Measurements from ENCODE around the gene EAPP.

GRCh38 chr14:34502001-34502400 is 37.5 kb downstream of the EAPP start:
- no peak for TF ChIP-seq POLR2A (IDR thresholded peaks at IDR 0.05)
- no peak for TF ChIP-seq POLR2AphosphoS5 (IDR thresholded peaks at IDR 0.05)
- no peak for TF ChIP-seq CTCF (IDR thresholded peaks at IDR 0.05)

All from stomach (tissue), 4 donors.